Fibroblast of skin of right quadriceps (primary cell): ENCODE results near the gene TK1.

Experiments used
- DNase-seq: peaks from one replicate; pipeline ENCODE4 v3.0.0-alpha.2; 2013

Gene TK1

DNA sequence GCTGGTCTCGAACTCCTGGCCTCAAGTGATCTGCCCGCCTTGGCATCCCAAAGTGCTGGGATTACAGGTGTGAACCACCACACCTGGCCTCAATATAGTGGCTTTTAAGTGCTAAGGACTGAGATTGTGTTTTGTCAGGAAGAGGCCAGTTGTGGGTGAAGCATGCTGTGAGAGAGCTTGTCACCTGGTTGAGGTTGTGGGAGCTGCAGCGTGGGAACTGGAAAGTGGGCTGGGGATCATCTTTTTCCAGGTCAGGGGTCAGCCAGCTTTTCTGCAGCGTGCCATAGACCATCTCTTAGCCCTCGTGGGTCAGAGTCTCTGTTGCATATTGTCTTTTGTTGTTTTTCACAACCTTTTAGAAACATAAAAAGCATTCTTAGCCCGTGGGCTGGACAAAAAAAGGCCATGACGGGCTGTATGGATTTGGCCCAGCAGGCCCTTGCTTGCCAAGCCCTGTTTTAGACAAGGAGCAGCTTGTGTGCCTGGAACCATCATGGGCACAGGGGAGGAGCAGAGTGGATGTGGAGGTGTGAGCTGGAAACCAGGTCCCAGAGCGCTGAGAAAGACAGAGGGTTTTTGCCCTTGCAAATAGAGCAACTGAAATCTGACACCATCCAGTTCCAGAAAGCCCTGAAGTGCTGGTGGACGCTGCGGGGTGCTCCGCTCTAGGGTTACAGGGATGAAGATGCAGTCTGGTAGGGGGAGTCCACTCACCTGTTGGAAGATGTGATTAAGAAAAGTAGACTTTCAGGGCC, 32.7 kb upstream of the TK1 start:
- no peak for DNase-seq

DNA sequence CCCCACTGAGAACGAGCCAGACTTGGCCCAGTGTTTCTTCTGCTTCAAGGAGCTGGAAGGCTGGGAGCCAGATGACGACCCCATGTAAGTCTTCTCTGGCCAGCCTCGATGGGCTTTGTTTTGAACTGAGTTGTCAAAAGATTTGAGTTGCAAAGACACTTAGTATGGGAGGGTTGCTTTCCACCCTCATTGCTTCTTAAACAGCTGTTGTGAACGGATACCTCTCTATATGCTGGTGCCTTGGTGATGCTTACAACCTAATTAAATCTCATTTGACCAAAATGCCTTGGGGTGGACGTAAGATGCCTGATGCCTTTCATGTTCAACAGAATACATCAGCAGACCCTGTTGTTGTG, 27.8 kb upstream of the TK1 start:
- no peak for DNase-seq

DNA sequence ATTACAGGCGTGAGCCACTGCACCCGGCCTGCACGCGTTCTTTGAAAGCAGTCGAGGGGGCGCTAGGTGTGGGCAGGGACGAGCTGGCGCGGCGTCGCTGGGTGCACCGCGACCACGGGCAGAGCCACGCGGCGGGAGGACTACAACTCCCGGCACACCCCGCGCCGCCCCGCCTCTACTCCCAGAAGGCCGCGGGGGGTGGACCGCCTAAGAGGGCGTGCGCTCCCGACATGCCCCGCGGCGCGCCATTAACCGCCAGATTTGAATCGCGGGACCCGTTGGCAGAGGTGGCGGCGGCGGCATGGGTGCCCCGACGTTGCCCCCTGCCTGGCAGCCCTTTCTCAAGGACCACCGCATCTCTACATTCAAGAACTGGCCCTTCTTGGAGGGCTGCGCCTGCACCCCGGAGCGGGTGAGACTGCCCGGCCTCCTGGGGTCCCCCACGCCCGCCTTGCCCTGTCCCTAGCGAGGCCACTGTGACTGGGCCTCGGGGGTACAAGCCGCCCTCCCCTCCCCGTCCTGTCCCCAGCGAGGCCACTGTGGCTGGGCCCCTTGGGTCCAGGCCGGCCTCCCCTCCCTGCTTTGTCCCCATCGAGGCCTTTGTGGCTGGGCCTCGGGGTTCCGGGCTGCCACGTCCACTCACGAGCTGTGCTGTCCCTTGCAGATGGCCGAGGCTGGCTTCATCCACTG, 27.3 kb upstream of the TK1 start, which contains the start of gene BIRC5:
Gene BIRC5 (plus strand): TSS at position 238 of the 690 bp plus-strand sequence. CDS start 64 bp downstream, at position 302.
- peak; percentile 86 for DNase-seq

DNA sequence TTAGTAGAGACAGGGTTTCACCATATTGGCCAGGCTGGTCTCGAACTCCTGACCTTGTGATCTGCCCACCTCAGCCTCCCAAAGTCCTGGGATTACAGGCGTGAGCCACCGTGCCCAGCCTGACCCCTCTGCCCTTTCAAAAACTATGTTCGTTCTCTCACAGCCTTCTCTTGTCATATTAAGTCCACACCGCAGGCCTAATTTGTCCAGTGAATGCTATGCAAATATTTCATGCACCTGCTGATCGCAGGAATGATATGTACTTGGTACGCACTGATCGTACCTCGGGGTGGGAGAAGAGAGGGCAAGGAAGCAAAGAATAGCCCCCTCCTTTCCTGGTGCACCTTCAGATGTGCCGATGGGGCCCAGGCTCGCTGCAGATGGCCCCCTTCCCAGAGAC, 24.2 kb upstream of the TK1 start:
- DNase-seq, result no peak

DNA sequence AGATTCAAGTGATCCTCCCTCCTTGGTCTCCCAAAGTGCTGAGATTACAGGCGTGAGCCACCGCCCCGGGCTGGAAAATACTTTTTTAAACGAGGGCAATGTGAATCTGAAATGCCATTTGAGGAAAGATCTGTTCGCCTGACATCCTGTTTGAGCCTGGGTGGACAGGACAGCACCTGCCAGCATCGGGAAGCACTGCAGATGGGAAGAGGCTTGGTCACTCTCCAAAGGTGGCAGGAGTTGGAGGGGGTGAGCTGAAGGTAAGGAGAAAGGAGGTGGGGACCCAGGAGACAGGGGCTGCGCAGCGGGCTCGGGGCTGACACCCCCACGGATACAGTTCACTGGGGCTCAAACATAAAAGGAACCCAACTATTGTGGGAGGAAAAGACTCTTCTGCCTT, 23.3 kb upstream of the TK1 start:
- no peak for DNase-seq

DNA sequence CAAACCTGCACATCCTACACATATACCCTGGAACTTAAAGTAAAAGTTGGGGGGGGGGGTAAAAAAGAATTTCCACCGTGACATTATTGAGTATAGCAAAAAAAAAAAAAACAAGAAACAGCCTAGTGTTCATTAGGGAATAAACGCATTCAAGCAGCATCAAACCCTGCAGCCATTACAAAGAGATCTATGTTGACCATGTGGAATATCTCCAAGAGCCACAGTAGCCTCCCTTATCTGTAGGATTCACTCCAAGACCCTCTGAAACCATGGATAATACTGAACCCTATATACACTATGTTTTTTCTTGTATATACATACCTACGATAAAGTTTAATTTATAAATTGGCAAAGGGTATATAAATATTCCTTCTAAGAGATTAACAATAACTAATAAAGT, 21.6 kb upstream of the TK1 start:
- no peak for DNase-seq

DNA sequence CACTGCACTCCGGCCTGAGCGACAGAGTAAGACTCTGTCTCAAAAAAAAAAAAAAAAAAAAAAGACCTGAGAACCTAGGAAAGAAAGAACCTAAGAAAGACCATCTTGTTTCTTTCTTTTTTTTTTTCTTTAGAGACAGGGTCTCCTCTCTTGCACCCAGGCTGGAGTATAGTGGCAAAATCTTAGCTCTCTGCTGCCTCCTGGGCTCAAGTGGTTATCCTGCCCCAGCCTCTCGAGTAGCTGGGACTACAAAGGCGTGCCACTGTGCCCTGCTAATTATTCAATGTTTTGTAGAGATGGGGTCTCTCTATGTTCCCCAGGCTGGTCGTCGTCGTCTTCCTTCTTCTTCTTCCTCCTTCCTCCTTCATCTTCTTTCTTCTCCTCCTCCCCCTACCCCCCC, 19.4 kb upstream of the TK1 start:
- no peak for DNase-seq

DNA sequence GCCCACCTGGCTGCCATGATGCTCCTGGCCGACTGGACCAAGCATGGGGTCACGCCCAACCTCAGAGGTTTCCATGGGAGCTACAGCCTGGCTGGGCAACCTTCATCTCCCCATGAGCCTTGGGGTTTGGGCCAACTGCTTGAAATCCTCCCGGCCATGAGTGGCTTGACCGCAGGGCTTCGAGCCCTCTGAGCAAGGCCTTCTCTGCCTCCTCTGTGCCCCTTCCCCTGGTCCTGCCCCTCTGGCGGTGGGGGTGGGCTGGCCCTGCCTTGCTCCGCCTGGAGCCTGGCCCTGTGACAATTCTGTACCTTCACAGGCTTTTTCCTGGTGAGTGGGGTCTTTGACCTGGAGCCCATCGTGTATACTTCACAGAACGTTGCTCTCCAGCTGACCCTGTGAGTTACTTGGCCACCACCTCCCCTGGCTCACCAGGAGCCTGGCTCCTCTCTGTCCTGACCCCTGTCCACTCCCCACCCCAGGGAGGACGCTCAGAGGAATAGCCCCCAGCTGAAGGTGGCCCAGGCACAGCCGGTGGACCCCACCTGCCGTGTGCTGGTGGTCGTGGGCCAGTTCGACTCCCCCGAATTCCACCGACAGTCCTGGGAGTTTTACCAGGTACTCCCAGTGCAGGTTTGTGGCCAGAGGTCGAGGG, 18.4 kb upstream of the TK1 start:
- no peak for DNase-seq

DNA sequence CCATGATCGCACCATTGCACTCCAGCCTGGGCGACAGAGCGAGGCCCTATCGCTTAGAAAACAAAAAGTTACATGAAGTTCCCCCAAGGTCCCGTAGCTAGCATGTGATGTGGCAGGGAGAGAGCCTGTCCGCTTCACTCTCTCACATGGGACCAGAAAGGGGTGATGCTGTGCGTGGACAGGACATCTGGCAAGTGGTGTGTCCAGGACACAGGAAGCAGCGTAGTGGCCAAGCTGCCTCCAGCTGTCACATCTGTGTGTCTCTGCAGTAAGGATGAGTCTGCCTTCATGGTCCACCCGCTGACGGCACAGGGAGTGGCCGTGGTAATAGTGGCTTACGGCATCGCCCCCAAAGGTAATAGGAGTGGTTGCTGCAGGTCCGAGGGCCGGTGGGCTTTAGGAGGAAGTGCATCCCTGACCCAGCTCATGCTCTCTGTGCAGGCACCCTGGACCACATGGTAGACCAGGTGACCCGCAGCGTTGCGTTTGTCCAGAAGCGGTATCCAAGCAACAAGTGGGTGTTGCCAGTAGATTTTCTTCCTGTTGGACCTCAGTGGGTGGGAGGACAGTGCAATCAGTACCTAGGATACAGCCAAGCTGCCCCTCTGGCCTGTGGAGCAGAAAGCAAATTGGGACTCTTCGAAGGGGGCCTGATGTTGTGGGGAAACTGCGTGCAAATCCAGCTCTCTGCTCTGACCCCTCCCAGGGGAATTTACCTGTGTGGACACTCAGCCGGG, 17.7 kb upstream of the TK1 start:
- no peak for DNase-seq

DNA sequence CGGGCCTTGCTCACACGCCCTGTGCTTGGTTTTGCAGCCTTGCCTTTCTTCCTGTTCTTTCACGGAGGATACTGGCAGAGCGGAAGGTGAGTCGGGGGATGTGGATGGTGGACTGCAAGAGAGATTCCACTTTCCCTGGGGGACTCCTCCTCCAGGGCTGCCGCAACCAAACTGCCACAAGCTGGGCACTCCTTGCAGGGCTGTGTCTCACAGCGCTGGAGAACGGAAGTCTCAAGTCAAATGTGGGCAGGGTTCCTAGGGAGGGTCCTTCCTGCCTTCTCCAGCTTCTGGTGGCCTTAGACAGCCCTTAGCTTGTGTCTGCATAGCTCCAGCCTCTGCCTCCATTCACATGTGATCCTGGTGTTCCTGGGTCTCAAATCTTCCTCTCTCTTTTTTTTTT, 15.8 kb upstream of the TK1 start:
- DNase-seq, result no peak

DNA sequence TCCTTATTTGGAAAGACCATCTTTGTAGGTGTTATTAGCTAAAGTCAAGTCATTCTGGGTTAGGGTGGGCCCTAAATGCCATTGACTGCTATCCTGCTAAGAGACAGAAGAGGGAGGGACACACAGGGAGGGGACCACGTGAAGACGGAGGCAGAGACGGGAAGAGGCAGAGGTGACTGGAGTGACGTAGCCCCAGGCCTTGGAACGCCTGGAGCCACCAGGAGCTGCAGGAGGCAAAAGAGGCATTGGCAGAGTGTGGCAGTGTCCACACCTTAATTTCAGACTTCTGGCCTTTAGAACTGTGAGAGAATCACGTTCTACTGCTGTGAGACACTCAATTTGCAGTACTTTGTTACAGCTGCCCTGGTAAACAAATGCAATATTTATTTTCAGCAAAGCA, 13.6 kb upstream of the TK1 start:
- no peak for DNase-seq

DNA sequence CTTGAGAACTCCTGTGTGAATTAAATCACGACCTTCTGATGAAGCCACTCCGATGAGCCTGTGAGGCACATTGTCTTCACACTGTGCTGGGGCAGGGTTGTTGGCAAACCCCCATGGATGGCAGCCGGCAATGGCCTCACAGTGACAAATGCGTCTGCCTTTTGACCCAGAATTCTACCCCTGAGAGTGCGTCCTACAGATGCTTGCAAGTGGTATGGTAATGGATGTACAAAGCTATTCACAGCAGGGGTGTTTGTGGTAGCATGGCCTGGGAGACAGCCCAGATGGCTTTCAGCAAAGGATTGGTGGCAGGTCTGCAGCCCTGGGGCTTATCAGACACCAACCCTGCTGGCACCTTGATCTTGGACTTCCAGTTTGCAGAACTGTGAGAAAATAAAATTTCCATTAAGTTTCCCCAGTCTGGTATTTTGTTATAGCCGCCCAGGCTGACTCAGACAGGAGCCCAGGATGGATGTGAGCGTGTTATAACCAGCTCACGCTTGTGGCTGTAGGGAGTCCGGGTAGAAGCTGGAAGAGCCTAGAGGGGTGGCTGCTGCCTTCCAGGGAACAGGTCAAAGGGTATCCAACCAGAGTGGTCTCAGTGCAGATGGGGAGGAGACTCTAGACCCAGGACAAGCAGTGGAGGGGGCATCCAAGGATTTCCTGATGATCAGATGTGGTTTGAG, 10.4 kb upstream of the TK1 start:
- no peak for DNase-seq

DNA sequence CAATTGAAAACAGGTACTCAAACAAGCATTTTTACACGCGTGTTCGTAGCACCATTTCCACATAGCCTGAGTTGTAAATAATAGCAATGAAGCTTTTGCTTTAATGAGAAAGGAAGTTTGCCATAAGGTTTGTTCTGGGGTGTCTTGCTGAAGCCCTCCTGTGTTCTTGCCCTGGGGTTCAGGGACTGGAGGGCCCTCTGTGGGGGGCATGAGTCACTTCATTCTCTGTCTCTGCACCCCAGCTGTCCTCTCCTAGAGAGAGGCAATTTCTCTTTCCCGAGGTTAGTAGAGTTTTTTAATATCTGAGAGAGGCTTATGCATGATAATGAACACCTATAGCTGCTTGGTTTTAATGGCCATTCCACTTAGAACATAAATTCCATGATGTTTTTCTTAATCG, 9.9 kb upstream of the TK1 start:
- no peak for DNase-seq

DNA sequence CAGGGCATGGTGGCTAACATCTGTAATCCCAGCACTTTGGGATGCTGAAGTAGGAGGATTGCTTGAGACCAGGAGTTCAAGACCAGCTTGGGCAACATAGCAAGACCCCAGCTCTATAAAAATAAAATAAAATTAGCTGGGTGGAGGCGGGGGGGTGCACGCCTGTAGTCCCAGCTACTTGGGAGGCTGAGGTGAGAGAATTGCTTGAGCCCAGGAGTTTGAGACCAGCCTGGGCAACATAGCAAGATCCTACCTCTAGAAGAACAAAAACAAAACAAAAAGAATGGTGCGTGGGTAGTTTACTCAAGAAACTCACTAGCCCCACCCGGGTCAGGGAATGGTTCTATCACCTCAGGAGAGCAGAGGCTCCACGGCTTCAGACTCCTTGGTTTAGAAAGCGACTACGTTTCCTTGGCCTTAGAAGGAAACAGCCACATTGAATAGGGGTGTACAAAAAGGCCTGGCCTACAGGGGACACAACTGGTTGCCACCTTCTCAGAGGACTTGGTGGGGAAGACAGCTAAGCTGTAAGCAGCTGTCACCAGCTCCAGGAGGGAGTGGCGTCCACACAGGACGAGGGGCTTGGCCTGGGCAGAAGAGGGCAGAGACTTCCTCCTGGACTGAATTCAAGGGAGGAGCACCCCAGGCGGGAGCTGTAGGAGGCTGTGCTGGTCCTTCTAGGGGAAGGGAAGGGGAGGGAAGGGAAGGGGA, 716 bp downstream of the TK1 start:
- DNase-seq, result peak; percentile 18

DNA sequence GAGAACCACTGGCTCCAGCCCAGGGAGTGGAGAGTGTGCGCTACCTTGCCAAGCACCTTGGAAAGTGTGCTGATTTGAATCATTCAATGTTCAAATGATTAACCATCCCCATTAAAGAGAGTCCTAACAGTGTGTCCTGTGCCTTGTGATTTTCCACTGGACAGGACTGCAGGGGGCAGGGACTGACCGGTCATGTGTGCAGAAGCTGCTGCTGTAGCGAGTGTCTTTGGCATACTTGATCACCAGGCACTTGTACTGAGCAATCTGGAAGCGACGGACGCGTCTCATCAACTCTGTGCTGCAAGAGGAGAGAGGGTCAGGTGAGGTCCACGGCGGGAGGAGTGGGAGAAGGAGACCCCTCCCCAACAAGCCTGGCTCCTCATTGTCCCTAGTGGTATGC, 2.0 kb downstream of the TK1 start:
- no peak for DNase-seq

DNA sequence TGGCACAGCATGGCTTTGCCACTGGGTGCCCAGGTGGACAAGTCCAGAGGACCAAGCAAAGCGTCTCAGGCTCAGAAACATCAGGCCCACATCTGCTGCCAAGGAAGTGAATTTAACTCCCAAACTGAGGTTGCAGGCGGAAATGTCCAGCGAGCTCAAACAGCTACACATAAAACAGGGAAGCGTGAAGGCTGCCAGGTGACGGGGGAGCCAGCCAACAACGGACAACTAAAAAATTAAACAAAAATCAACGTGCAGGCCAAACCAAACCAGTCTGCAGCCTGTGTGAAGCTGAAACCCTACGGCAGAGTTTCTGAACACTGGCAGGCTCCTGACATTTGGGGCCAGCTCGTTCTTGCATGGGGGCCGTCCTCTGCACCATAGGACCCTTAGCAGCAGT, 2.5 kb downstream of the TK1 start:
- no peak for DNase-seq

DNA sequence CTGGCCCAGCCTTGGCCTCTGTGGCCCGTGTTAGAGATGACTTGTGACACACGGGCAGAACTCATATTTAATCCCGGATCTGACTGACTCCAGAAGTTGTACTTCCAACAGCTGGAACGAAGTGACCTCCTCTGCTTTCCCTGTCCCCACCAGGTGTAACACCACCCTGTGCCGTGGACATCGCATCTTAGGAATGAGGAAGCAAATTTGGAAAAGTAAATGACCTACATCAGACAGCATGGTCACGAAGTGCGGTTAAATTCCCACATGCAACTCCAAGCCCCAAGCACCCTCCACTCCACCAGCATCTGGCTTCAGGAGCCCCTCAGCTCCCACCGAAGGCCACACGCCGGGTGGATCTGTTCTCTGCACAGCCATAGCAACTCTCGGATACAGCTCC, 2.9 kb downstream of the TK1 start:
- DNase-seq, result no peak

DNA sequence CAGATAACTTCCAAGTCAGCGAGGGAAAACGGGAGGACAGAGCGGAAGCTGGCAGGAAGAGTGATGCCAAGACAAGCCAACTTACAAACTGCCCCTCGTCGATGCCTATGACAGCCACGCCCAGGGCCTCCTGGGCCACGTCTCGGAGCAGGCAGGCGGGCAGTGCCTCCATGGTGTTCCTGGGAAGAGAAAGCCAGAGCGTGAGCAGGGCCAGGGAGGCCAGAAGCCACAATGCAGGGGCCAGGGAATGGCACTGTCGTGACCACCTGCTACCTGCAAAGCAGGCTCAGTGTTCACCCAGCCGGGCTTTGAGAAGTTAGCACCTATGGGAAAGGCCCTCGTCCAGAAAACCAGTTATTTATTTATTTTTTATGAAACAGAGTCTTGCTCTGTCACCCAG, 4.3 kb downstream of the TK1 start:
- no peak for DNase-seq

DNA sequence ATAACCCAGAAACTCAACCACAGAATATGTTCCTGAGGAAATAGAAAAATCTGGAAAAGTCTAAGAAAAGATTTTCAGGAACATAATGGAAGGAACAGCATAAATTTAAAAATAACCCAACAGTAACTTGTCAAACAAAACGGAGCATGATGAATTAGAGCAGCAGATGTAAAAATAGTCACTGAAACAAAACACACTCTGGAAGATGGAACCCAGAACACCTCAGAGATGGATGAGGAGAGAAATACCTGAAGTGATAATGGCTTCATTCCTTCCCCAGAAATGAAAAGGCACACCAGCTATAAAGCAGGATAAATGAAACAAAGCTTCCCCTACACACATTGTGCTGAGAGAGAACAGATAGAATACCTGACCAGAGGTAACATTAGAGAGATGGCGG, 6.3 kb downstream of the TK1 start:
- DNase-seq, result no peak

DNA sequence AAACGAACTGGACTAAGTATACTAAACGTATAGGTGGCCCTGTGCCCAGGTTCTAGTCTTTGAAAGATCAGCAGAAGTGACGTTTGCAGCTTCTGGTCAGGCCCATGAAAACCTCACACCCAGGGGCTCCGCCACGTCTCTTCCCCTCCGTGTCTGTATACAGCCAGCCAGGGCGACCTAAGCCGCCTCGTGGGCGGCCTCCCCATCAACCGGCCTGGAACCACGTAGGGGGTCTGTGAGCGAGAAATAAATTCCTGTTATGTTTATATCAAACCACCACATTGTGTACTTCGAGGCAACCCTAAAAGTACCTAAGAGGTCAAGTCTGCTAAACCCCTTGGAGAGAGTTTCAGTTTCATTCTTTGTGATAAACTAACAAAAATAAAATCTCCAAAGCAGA, 6.8 kb downstream of the TK1 start:
- DNase-seq, result no peak

DNA sequence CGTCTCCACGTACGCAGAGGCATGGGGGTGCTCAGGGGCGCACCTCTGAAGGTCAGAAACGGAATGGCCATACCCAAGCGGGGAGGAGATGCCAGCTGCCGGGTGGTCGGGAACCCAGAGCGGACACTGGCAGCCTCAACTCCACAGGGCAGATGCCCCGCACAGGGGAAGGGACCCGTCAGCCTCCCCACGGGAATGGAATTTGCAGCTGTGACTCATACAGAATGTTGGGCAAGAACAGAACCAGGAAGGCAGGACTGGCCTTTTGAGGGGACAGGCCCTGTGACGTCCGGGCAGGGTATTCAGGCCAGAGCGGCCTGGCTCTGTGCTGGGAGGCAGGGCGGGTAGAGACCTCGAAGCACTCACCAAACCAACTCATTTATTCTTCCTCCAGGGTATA, 7.5 kb downstream of the TK1 start:
- DNase-seq, result peak; percentile 26

DNA sequence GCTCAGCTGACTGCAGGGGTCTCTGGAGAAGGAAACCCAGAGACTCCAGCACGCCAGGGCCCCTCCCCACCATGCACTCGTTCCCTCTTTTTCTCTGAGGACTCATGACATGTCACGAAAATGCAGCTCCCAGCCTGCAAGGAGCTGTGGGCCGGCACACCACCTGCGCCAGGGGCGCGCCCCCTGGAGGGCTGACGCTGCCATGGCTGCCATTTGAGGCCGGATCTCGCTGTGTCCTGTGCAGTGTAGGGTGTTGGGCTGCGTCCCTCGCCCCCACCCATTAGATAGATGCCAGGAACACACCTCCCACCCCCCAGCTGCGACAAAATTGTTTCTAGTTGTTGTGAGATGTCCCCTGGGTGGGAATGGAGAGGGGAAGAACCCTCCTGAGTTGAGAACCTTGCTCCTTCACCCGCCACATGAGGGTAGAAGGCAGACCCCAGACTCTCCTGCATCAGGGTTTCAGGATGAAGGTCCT, 10.3 kb downstream of the TK1 start:
- peak; percentile 38 for DNase-seq
